K562 (cell line): ENCODE measurements around the gene GPATCH4. TPM values are rescaled to one million over a fixed set of nuclear protein-coding genes. Genes with fewer than 3 reads are reported as not detected.

Experiments
- ATF6 ChIP-seq: sonication (generic); formaldehyde crosslinking; IDR thresholded peaks from 2 replicates; pipeline ENCODE4 v1.4.0; 2020; ENCODE audit warnings: mild to moderate bottlenecking, missing genetic modification reagents
- CBX5 ChIP-seq: IDR thresholded peaks from 2 replicates; pipeline ENCODE4 v1.6.1; 2014; ENCODE audit warnings: low read depth, borderline replicate concordance
- CBX8 ChIP-seq: fragments of 200-600 bp; sonication (generic); IDR thresholded peaks from 2 replicates; pipeline ENCODE4 v1.6.1; 2012; ENCODE audit warnings: borderline replicate concordance, mixed run types, low read depth, mild to moderate bottlenecking, moderate library complexity, mixed read lengths, low read length, control low read depth, inconsistent platforms; ENCODE audit not compliant: poor library complexity, severe bottlenecking; ENCODE audit errors: extremely low read depth
- CCAR2 ChIP-seq: fragments of 200-400 bp; formaldehyde crosslinking; IDR thresholded peaks from 2 replicates; pipeline ENCODE4 v1.6.1; 2017; ENCODE audit warnings: mild to moderate bottlenecking, low read depth, low read length
- CREBBP ChIP-seq: IDR thresholded peaks from one replicate; pipeline ENCODE4 v1.6.1; 2012; ENCODE audit warnings: low read depth, mild to moderate bottlenecking, control low read depth, inconsistent platforms, low read length
- ETV5 ChIP-seq: sonication (generic); formaldehyde crosslinking; IDR thresholded peaks from 2 replicates; pipeline ENCODE4 v1.4.0; 2020; ENCODE audit warnings: low read depth, mild to moderate bottlenecking, missing genetic modification reagents
- HES1 ChIP-seq: fragments of 450-650 bp; IDR thresholded peaks from 2 replicates; pipeline ENCODE4 v1.6.1; 2016; ENCODE audit warnings: low read depth, mild to moderate bottlenecking, moderate library complexity
- ILK ChIP-seq: fragments of 450-650 bp; IDR thresholded peaks from 2 replicates; pipeline ENCODE4 v1.6.1; 2016; ENCODE audit warnings: missing genetic modification characterization, low read depth, mild to moderate bottlenecking, missing compliant biosample characterization, moderate library complexity, borderline replicate concordance
- JUND ChIP-seq, 2 experiments: IDR thresholded peaks; 2 replicates in 1 of 2; 3 replicates in 1 of 2; pipeline ENCODE4 v1.6.1; 2011; ENCODE audit warnings: borderline replicate concordance in 2 of 2, low read depth in 2 of 2, low read length in 2 of 2, improper control_type of control experiment in 1 of 2, missing biosample characterization in 1 of 2, missing genetic modification characterization in 1 of 2, missing genetic modification reagents in 1 of 2
- MAFK ChIP-seq: IDR thresholded peaks from 2 replicates; pipeline ENCODE4 v1.6.1; 2011; ENCODE audit warnings: low read length, improper control_type of control experiment
- MAZ ChIP-seq, 2 experiments: fragments of 450-650 bp in 1 of 2; sonication (generic) in 1 of 2; formaldehyde crosslinking; IDR thresholded peaks in 1 of 2; conservative IDR thresholded peaks in 1 of 2; 2 replicates each; pipeline versions ENCODE4 v1.4.0 to v1.5.0; 2020; ENCODE audit warnings: mild to moderate bottlenecking in 1 of 2, missing genetic modification reagents in 1 of 2
- MCM3 ChIP-seq: fragments of 450-650 bp; IDR thresholded peaks from 2 replicates; pipeline ENCODE4 v1.6.1; 2016
- MEF2A ChIP-seq: IDR thresholded peaks from 2 replicates; pipeline ENCODE4 v1.6.1; 2011; ENCODE audit warnings: low read depth, mild to moderate bottlenecking, low read length, moderate library complexity; ENCODE audit not compliant: control insufficient read depth
- NFIC ChIP-seq: fragments of 450-650 bp; IDR thresholded peaks from 2 replicates; pipeline ENCODE4 v1.6.1; 2017; ENCODE audit warnings: mild to moderate bottlenecking, inconsistent platforms
- PCBP2 ChIP-seq: fragments of 200-400 bp; formaldehyde crosslinking; IDR thresholded peaks from 2 replicates; pipeline ENCODE4 v1.6.1; 2018; ENCODE audit warnings: low read length, low read depth, mild to moderate bottlenecking, moderate library complexity; ENCODE audit not compliant: poor library complexity, severe bottlenecking
- RAD51 ChIP-seq: fragments of 450-650 bp; IDR thresholded peaks from 2 replicates; pipeline ENCODE4 v1.7.1; 2016; ENCODE audit warnings: low read depth, mild to moderate bottlenecking, borderline replicate concordance
- RBM34 ChIP-seq: fragments of 200-400 bp; formaldehyde crosslinking; IDR thresholded peaks from 2 replicates; pipeline ENCODE4 v1.6.1; 2018; ENCODE audit warnings: low read length, borderline replicate concordance; ENCODE audit not compliant: insufficient read depth
- RUNX1 ChIP-seq: sonication (generic); IDR thresholded peaks from 2 replicates; pipeline ENCODE4 v1.6.1; 2016; ENCODE audit warnings: antibody characterized with exemption, low read depth
- SMAD1 ChIP-seq: fragments of 150-350 bp; IDR thresholded peaks from 2 replicates; pipeline ENCODE4 v1.6.1; 2014; ENCODE audit warnings: low read length, low read depth; ENCODE audit not compliant: partially characterized antibody
- SMARCA5 ChIP-seq: fragments of 450-650 bp; IDR thresholded peaks from 2 replicates; pipeline ENCODE4 v1.6.1; 2016
- SNRNP70 ChIP-seq: fragments of 200-400 bp; formaldehyde crosslinking; optimal IDR thresholded peaks from 2 replicates; pipeline ENCODE3; 2017; ENCODE audit warnings: low read depth, low read length
- STAG1 ChIP-seq: sonication (generic); formaldehyde crosslinking; IDR thresholded peaks from 2 replicates; pipeline ENCODE4 v1.5.0; 2020; ENCODE audit warnings: missing genetic modification reagents, borderline replicate concordance
- TCFL5 ChIP-seq: fragments of 250-450 bp; sonication (Bioruptor Pico); conservative IDR thresholded peaks from 2 replicates; pipeline ENCODE4 v1.6.1; 2021; ENCODE audit warnings: mild to moderate bottlenecking, moderate library complexity, matching md5 sums
- WHSC1 ChIP-seq: IDR thresholded peaks from one replicate; pipeline ENCODE4 v1.6.1; 2012; ENCODE audit warnings: low read length, control low read depth, inconsistent platforms
- XRCC4 ChIP-seq: IDR thresholded peaks from one replicate; pipeline ENCODE4 v1.6.1; 2011; ENCODE audit not compliant: insufficient read depth, insufficient read length; ENCODE audit errors: extremely low read depth
- ZFX ChIP-seq: sonication (generic); formaldehyde crosslinking; IDR thresholded peaks from 2 replicates; pipeline ENCODE4 v1.8.0; 2022; ENCODE audit warnings: mild to moderate bottlenecking, missing genetic modification reagents, moderate library complexity
- ZNF282 ChIP-seq: sonication (generic); formaldehyde crosslinking; IDR thresholded peaks from 2 replicates; pipeline ENCODE4 v1.8.1; 2023; ENCODE audit warnings: missing genetic modification reagents
- ZNF77 ChIP-seq: fragments of 250-450 bp; sonication (Bioruptor Pico); IDR thresholded peaks from 2 replicates; pipeline ENCODE4 v1.5.0; 2020
- polyA plus RNA-seq, 8 experiments: library from polyadenylated mRNA; depleted of rRNA in 4 of 8; stranded (reverse) in 5 of 8; unstranded in 3 of 8; fragments of >200 nt; fragmentation: Nextera tagmentation in 2 of 8; fragmentation: Illumina TruSeq in 1 of 8; extraction: Ambion mirVana in 2 of 8; extraction: Trizol in 1 of 8; gene quantifications; 2 replicates each; pipeline versions ENCODE4 v1.2.1 to v1.2.3, GENCODE V29; 2011 to 2014; ENCODE audit warnings: inconsistent platforms in 1 of 8, missing spikeins in 1 of 8
- total RNA-seq, 7 experiments: library from RNA; depleted of rRNA in 6 of 7; stranded (reverse); fragments of >200 nt in 6 of 7; fragmentation: Illumina TruSeq in 2 of 7; extraction: Trizol in 2 of 7; gene quantifications; 2 replicates each; pipeline versions ENCODE4 v1.2.1 to v1.2.3, GENCODE V29; 2011 to 2021; ENCODE audit warnings: low replicate concordance in 1 of 7

The GPATCH4 gene
- total and polyA plus RNA-seq, 9 of the 15 experiments (the other 6 are each of a cell fraction or from before 2014, with no cell fraction given) = 43.7 to 105 (median 76.5) TPM

GRCh38 chr1:156616463-156616862 lies 15.2 kb upstream of the GPATCH4 start (continued):
- no peak for TF ChIP-seq ATF6
- TF ChIP-seq CREBBP = no peak
- TF ChIP-seq MCM3 = no peak
- peak; percentile 100 for TF ChIP-seq NFIC
- no peak for TF ChIP-seq PCBP2
- peak; percentile 69; the same call in 1 of the 2 replicates for TF ChIP-seq ETV5 (CRISPR knock-in tag)
- TF ChIP-seq TCFL5 (CRISPR knock-in tag) = no peak
- no peak for TF ChIP-seq SNRNP70
- no peak for TF ChIP-seq ILK
- no peak for TF ChIP-seq STAG1
- TF ChIP-seq RUNX1 = no peak
- no peak for TF ChIP-seq RBM34
- TF ChIP-seq SMARCA5 = no peak
- peak; percentile 95 for TF ChIP-seq HES1
- no peak for TF ChIP-seq RAD51
- no peak for TF ChIP-seq ZFX
- TF ChIP-seq SMAD1 = peak; percentile 99
- TF ChIP-seq CCAR2 = no peak
- no peak for TF ChIP-seq CBX8
- TF ChIP-seq MAFK = no peak
- TF ChIP-seq ZNF77 (CRISPR knock-in tag) = no peak
- no peak for TF ChIP-seq WHSC1
- peak; percentile 59 to 87 for TF ChIP-seq MAZ (CRISPR knock-in tag; conservative IDR thresholded peaks at IDR 0.05 in 1 of 2, IDR thresholded peaks at IDR 0.05 in 1 of 2)
- no peak for TF ChIP-seq ZNF282 (CRISPR knock-in tag)
- TF ChIP-seq CBX5 = peak; percentile 45; the same call in 1 of the 2 replicates
- TF ChIP-seq JUND (IDR thresholded peaks at IDR 0.05; ENCODE audit: borderline replicate concordance, low read depth, low read length) = peak; percentile 75
- TF ChIP-seq JUND (tag; IDR thresholded peaks at IDR 0.05; ENCODE audit: borderline replicate concordance, low read depth, low read length) = peak; percentile 60; the same call in 2 of the 3 replicates
- TF ChIP-seq XRCC4 = no peak
- peak; percentile 27; the same call in 1 of the 2 replicates for TF ChIP-seq MEF2A
